Loucy (cell line): Measurements from ENCODE around the gene CSPG5.

Experiments
- H2AFZ ChIP-seq: fragments of 200-600 bp; sonication (generic); 2 replicates; pipeline ENCODE4 v1.6.0; 2016; ENCODE audit warnings: antibody characterized with exemption, mild to moderate bottlenecking, low read length, moderate library complexity
- H3F3A ChIP-seq: fragments of 200-600 bp; 2 replicates; pipeline ENCODE4 v1.6.0; 2016; ENCODE audit warnings: antibody characterized with exemption, low read depth, mild to moderate bottlenecking
- H3K27me3 ChIP-seq: fragments of 200-600 bp; sonication (generic); 2 replicates; pipeline ENCODE4 v1.6.1; 2014; ENCODE audit warnings: low read length, mild to moderate bottlenecking; ENCODE audit not compliant: insufficient read depth, poor library complexity, severe bottlenecking
- H3K36me3 ChIP-seq: fragments of 200-600 bp; sonication (generic); 2 replicates; pipeline ENCODE4 v1.6.1; 2016; ENCODE audit warnings: low read length; ENCODE audit not compliant: insufficient read depth
- H3K4me1 ChIP-seq: fragments of 200-600 bp; sonication (generic); 2 replicates; pipeline ENCODE4 v1.5.1; 2014; ENCODE audit warnings: low read length, mild to moderate bottlenecking; ENCODE audit not compliant: insufficient read depth, poor library complexity, severe bottlenecking
- H3K4me2 ChIP-seq: fragments of 200-600 bp; sonication (generic); 2 replicates; pipeline ENCODE4 v1.6.0; 2014; ENCODE audit warnings: antibody characterized with exemption, low read length, low read depth, mild to moderate bottlenecking; ENCODE audit not compliant: poor library complexity, severe bottlenecking
- H3K4me3 ChIP-seq: fragments of 200-600 bp; sonication (generic); 2 replicates; pipeline ENCODE4 v1.5.1; 2014; ENCODE audit warnings: low read length, mild to moderate bottlenecking, mixed read lengths; ENCODE audit not compliant: poor library complexity, severe bottlenecking
- H3K79me2 ChIP-seq: fragments of 200-600 bp; sonication (generic); 2 replicates; pipeline ENCODE4 v1.6.1; 2014; ENCODE audit warnings: low read length; ENCODE audit not compliant: insufficient read depth
- H3K9ac ChIP-seq: fragments of 200-600 bp; sonication (generic); 2 replicates; pipeline ENCODE4 v1.6.0; 2014; ENCODE audit warnings: mild to moderate bottlenecking, low read depth, low read length, moderate library complexity; ENCODE audit not compliant: poor library complexity, severe bottlenecking
- H3K9me2 ChIP-seq: fragments of 200-600 bp; sonication (generic); replicated peaks from 2 replicates; pipeline ENCODE4 v1.6.1; 2016; ENCODE audit warnings: low read depth, low read length, mixed read lengths
- H3K9me3 ChIP-seq: fragments of 200-600 bp; sonication (generic); 2 replicates; pipeline ENCODE4 v1.6.1; 2014; ENCODE audit warnings: mild to moderate bottlenecking, antibody characterized with exemption, low read length, low read depth; ENCODE audit not compliant: insufficient read depth
- H4K20me1 ChIP-seq: fragments of 200-600 bp; sonication (generic); 2 replicates; pipeline ENCODE4 v1.6.0; 2014; ENCODE audit warnings: antibody characterized with exemption, low read length, mild to moderate bottlenecking; ENCODE audit not compliant: insufficient read depth, poor library complexity, severe bottlenecking
- CTCF ChIP-seq: fragments of 200-600 bp; sonication (generic); conservative IDR thresholded peaks from 2 replicates; pipeline ENCODE4 v1.5.1; 2014; ENCODE audit warnings: mild to moderate bottlenecking, antibody characterized with exemption, low read length
- EZH2phosphoT487 ChIP-seq: fragments of 200-600 bp; IDR thresholded peaks from 2 replicates; pipeline ENCODE4 v1.6.1; 2018; ENCODE audit warnings: antibody characterized with exemption, mild to moderate bottlenecking, moderate library complexity, borderline replicate concordance

The CSPG5 gene

GRCh38 chr3:47586746-47587145 lies 8.1 kb upstream of the CSPG5 start:
- H3K36me3 ChIP-seq, result peaks cover 68% of the 10 kb centered on the region; the same call in 1 of the 2 replicates
- H3K4me3 ChIP-seq, result no peak overlapping the region
- TF ChIP-seq CTCF (no peak), EZH2phosphoT487 (no peak)
- no peak overlapping the region for H3K4me2 ChIP-seq
- H3K27me3 ChIP-seq, result no peaks in the 10 kb centered on the region
- H3K9me3 ChIP-seq, result no peaks in the 10 kb centered on the region
- H3F3A ChIP-seq, result no peaks in the 10 kb centered on the region
- no peak overlapping the region for H3K9ac ChIP-seq
- H3K4me1 ChIP-seq, result no peaks in the 10 kb centered on the region
- no peak overlapping the region for H2AFZ ChIP-seq
- H3K9me2 ChIP-seq, result no peaks in the 10 kb centered on the region
- no peaks in the 10 kb centered on the region for H4K20me1 ChIP-seq
- no peaks in the 10 kb centered on the region for H3K79me2 ChIP-seq

GRCh38 chr3:47583320-47584075 lies 4.8 kb upstream of the CSPG5 start:
- Histone ChIP-seq H3K36me3 (peaks cover 38% of the 10 kb centered on the region; the same call in 1 of the 2 replicates), H3K4me2 (no peak overlapping the region), H3K9me2 (no peaks in the 10 kb centered on the region), H3K4me1 (no peaks in the 10 kb centered on the region), H3K79me2 (no peaks in the 10 kb centered on the region), H2AFZ (no peak overlapping the region), H3F3A (no peaks in the 10 kb centered on the region), H4K20me1 (no peaks in the 10 kb centered on the region), H3K27me3 (no peaks in the 10 kb centered on the region), H3K9me3 (no peaks in the 10 kb centered on the region), H3K4me3 (no peak overlapping the region), H3K9ac (no peak overlapping the region)
- TF ChIP-seq EZH2phosphoT487 (no peak), CTCF (no peak)

- no peaks in the 10 kb centered on the region for H4K20me1 ChIP-seq
- no peak overlapping the region for H3K4me3 ChIP-seq
These were observed 3.2 kb upstream of the CSPG5 start for GRCh38 chr3:47581835-47582234.

More at GRCh38 chr3:47581835-47582234, 3.2 kb upstream of the CSPG5 start:
- Histone ChIP-seq H3K79me2 (no peaks in the 10 kb centered on the region), H3K9me2 (no peaks in the 10 kb centered on the region), H3K4me1 (no peaks in the 10 kb centered on the region), H2AFZ (no peak overlapping the region), H3K4me2 (no peak overlapping the region), H3F3A (no peaks in the 10 kb centered on the region), H3K9me3 (no peaks in the 10 kb centered on the region), H3K27me3 (no peaks in the 10 kb centered on the region), H3K36me3 (peaks cover 21% of the 10 kb centered on the region; the same call in 1 of the 2 replicates), H3K9ac (no peak overlapping the region)
- no peak for TF ChIP-seq EZH2phosphoT487
- no peak for TF ChIP-seq CTCF
